Measurements from ENCODE around the gene SMOC2. TPM values are rescaled to one million over a fixed set of nuclear protein-coding genes. Genes with fewer than 3 reads are reported as not detected.

The SMOC2 gene
- polyA plus RNA-seq, 1 donor (not counting 4 experiments of a cell fraction or from before 2014, with no cell fraction given) = 1.1 TPM

GRCh38 chr6:168648240-168649125 is 207.5 kb downstream of the SMOC2 start:
- Histone ChIP-seq H3K4me3 (ENCODE audit: control insufficient read depth in 2 of 3, extremely low read depth in 1 of 3, insufficient read depth in 2 of 3, low read depth in 1 of 3, low read length in 3 of 3) (no peak overlapping the region), H3K9me3 (ENCODE audit: control insufficient read depth, low read depth, low read length) (no peaks in the 10 kb centered on the region), H3K4me2 (ENCODE audit: control insufficient read depth, extremely low read depth, insufficient read depth, low read depth, low read length) (no peak overlapping the region), H3K27ac (ENCODE audit: control insufficient read depth, insufficient read depth, low read length) (no peak overlapping the region), H3K9ac (ENCODE audit: control insufficient read depth, extremely low read depth, insufficient read depth, low read length) (no peak overlapping the region), H4K20me1 (ENCODE audit: control insufficient read depth, extremely low read depth, insufficient read depth, low read length) (no peaks in the 10 kb centered on the region), H3K4me1 (ENCODE audit: control insufficient read depth, extremely low read depth, insufficient read depth, low read length) (peaks cover 6% of the 10 kb centered on the region), H3K36me3 (ENCODE audit: control insufficient read depth in 2 of 2, extremely low read depth in 1 of 2, insufficient read depth in 2 of 2, low read length in 2 of 2) (no peaks in the 10 kb centered on the region), H2AFZ (ENCODE audit: control insufficient read depth, low read length) (no peak overlapping the region), H3K79me2 (ENCODE audit: control insufficient read depth, insufficient read depth, low read length) (no peaks in the 10 kb centered on the region), H3K9me1 (ENCODE audit: control insufficient read depth, extremely low read depth, insufficient read depth, low read length) (no peaks in the 10 kb centered on the region), H3K27me3 (ENCODE audit: control insufficient read depth, extremely low read depth, insufficient read depth, low read length) (peaks cover 11% of the 10 kb centered on the region)
- FAIRE-seq (no peak), DNase-seq (ENCODE audit: low read depth, low spot score) (no peak)
- TF ChIP-seq EZH2 (IDR thresholded peaks at IDR 0.05; ENCODE audit: low read length) (no peak), CTCF (optimal IDR thresholded peaks at IDR 0.05 in 1 of 3, IDR thresholded peaks at IDR 0.05 in 1 of 3, conservative IDR thresholded peaks at IDR 0.05 in 1 of 3; ENCODE audit: extremely low read depth in 1 of 3, insufficient read depth in 2 of 3, low read length in 3 of 3) (no peak)
- dilution Hi-C loops (cut with MboI; ENCODE audit: extremely low pct_ligation_motif_present, low sequenced_read_pairs) = no loop called here

- no peak for TF ChIP-seq EZH2 (IDR thresholded peaks at IDR 0.05; ENCODE audit: low read length)
- FAIRE-seq (no peak), DNase-seq (ENCODE audit: low read depth, low spot score) (no peak)
- no peaks in the 10 kb centered on the region for H4K20me1 ChIP-seq (ENCODE audit: control insufficient read depth, extremely low read depth, insufficient read depth, low read length)
- H3K36me3 ChIP-seq (ENCODE audit: control insufficient read depth in 2 of 2, extremely low read depth in 1 of 2, insufficient read depth in 2 of 2, low read length in 2 of 2) = no peaks in the 10 kb centered on the region
- H3K4me2 ChIP-seq (ENCODE audit: control insufficient read depth, extremely low read depth, insufficient read depth, low read depth, low read length) = no peak overlapping the region
- no peaks in the 10 kb centered on the region for H3K79me2 ChIP-seq (ENCODE audit: control insufficient read depth, insufficient read depth, low read length)
- no peak overlapping the region for H3K4me3 ChIP-seq (ENCODE audit: control insufficient read depth in 2 of 3, extremely low read depth in 1 of 3, insufficient read depth in 2 of 3, low read depth in 1 of 3, low read length in 3 of 3)
- H3K27me3 ChIP-seq (ENCODE audit: control insufficient read depth, extremely low read depth, insufficient read depth, low read length) = peaks cover 11% of the 10 kb centered on the region
- H3K9me1 ChIP-seq (ENCODE audit: control insufficient read depth, extremely low read depth, insufficient read depth, low read length) = no peaks in the 10 kb centered on the region
- H3K9me3 ChIP-seq (ENCODE audit: control insufficient read depth, low read depth, low read length) = no peaks in the 10 kb centered on the region
- H3K27ac ChIP-seq (ENCODE audit: control insufficient read depth, insufficient read depth, low read length) = no peak overlapping the region
- H3K4me1 ChIP-seq (ENCODE audit: control insufficient read depth, extremely low read depth, insufficient read depth, low read length) = peaks cover 6% of the 10 kb centered on the region
- dilution Hi-C loops (cut with MboI; ENCODE audit: extremely low pct_ligation_motif_present, low sequenced_read_pairs) = no loop called here
- no peak overlapping the region for H2AFZ ChIP-seq (ENCODE audit: control insufficient read depth, low read length)
- H3K9ac ChIP-seq (ENCODE audit: control insufficient read depth, extremely low read depth, insufficient read depth, low read length) = no peak overlapping the region
These were observed 208.2 kb downstream of the SMOC2 start for GRCh38 chr6:168649209-168649608.
